UCSD-AML1 (cell line): ENCODE results near the gene TAAR2.
"Not testable (repeated sequence)": the region's sequence is repeated elsewhere in the genome, so short reads cannot be mapped to it uniquely, and the experiment has no call there.

Experiments
- DNase-seq: peaks from one replicate; lab custom pipeline; 2025; ENCODE audit not compliant: unreplicated experiment; lab: John Stamatoyannopoulos, UW

The TAAR2 gene

GRCh38 chr6:132614554-132614953 is 9.5 kb downstream of the TAAR2 start:
- DNase-seq, result no peak

DNA sequence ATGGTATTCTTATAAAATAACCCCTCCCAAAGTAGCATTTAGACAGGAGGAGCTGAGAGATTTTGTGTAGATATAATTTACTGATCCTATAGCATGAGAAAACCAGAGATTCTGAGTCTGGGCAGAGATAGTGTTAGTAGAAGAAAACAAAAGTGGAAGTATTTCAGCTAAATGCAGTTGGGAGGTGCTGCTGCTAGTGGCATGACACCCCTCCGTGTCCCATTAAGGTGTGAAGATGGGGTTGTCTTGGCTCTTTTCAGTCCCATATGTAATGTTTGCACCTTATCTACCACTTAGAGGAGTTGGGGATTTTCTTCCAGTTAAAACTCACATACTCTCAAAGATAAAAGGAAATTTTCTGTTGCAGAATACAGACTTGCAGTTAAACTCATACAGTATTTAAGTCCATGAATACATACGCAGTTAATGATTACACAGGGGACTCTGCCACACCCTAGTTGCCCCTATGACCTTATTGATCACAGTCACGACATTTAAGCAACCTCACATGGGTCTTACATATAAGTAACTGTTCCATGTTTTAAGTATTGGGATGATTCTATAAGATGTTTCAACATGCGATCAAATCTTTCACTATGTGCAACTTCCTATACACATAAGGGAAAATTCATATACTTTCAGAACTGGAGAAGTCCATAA is 11.5 kb downstream of the TAAR2 start:
- DNase-seq, result no peak

GRCh38 chr6:132611616-132612015 is 12.5 kb downstream of the TAAR2 start:
- no peak for DNase-seq

- DNase-seq, result no peak
Measured at GRCh38 chr6:132607544-132608233, 16.4 kb downstream of the TAAR2 start.

DNA sequence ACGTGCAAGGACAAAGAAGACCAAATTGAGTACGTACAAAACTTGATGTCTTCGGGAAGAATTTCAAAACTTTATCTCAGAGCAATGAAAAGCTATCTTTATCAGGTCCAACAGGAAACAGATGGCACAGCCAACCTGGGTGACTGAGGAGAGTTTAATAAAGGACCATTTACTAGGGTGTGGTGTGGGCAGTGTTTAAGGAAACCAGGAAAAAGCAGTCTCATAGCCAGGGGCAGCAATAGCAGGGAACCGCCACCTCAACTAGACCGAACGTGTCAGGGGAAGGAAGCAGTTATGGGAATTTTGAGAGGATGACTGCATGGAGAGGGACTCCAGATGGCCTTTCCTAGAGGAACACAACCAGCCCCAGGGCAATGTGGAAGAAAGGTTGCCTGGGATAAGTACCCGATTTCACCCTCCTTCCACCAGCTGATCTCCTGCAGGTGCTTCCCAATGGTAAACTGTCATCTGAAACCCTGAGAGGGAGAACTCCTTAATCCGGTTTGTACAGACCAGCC is 19.4 kb downstream of the TAAR2 start:
- no peak for DNase-seq

GRCh38 chr6:132600900-132601299 is 23.2 kb downstream of the TAAR2 start:
- not testable (repeated sequence) for DNase-seq

DNA sequence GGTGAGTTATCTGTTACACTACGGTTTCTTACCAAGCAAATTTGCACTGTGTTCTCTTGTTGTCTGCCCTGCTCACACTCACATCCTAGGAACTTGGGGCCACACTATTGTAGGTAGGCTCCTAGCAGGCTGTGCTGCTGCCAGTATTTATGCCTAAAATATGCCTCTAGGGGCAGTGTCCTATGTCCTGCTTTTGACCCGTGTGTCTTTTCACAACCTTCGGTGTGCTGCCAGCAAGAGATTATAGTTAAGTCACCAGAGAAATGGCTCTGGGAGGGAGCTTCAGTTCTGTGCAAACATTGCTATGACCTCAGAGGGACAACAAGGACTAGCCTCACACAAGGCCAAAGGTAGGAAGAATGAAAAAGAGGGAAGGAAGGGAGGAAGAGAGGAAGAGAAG is 25.6 kb downstream of the TAAR2 start:
- DNase-seq, result no peak

DNA sequence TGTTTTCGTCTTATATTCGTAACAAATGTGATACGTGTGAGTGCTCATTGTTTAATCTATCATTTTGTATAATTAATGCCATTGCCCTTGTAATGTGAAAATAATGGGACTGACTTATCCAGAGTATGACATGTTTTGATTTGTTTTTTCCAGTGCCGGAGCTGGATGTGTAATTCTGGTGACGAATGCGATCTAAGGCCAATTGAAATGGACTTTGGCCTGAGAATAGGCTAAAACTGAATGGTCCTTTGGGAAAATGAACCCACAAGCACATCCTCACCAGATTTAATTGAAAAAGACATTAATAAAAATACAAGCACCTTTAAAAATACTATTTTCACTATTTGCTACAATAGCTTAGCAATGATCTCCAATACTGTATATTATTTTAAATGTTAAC is 27.9 kb downstream of the TAAR2 start:
- DNase-seq, result no peak

GRCh38 chr6:132592855-132593254 is 31.2 kb downstream of the TAAR2 start:
- DNase-seq, result no peak

DNA sequence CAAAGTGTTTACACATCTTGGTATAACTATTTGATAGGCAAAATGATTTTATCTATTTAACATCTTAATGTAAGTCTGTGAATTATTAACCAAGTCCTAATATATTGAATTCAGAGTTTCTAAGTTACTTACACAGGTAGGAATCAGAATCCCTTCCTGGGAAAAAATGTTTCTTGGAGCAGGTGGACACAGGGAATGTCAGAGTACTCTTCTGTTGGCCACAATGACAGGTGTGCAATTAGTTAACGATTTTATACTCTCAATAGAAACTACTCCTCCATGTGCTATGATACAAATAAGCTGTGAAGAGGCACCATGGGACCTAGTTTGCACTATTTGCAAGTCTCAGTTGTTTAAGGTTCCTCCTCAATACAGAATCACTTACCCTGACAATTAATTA is 33.7 kb downstream of the TAAR2 start:
- DNase-seq, result no peak

DNA sequence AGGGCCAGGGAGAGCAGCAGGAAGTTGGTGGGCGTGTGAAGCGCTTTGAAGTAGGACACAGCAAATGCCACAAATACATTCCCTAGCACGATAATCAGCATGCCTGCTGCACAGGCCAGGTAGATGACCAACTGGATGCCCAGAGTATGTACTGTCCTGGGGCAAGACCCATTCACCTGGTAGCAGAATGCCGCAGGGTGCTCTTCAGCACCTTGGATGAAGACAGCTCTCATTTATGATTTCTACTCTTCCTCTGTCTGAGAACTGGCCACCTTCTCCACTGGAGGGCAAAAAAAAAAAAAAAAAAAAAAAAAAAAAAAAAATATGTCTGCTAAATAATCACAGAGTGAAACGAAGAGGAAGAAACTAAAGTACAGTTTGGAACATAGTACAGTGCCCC is 34.6 kb downstream of the TAAR2 start, which contains the start of gene TAAR5:
Gene TAAR5, minus strand, starts transcription at position 288 of the 400 bp plus-strand sequence. Its CDS starts 55 bp downstream, at position 233.
- no peak for DNase-seq

DNA sequence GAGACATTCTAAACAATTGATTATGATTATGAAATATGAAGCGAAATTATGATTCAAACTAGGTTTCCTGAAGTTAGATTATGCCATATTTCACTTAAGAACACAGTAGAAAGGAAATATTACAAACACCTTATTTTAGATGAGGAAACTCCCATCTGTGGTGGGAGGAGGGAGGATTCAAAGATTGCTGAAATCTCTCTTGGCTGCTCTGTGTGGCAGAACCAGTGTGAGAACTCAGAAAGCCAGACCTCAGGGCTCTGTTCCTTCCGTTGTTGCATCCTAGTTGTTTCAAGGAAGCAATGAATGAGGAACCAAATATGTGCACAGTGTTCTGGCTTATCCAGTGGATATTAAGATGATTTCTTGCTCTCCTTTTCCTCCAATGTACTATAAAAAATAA is 36.7 kb downstream of the TAAR2 start:
- no peak for DNase-seq

DNA sequence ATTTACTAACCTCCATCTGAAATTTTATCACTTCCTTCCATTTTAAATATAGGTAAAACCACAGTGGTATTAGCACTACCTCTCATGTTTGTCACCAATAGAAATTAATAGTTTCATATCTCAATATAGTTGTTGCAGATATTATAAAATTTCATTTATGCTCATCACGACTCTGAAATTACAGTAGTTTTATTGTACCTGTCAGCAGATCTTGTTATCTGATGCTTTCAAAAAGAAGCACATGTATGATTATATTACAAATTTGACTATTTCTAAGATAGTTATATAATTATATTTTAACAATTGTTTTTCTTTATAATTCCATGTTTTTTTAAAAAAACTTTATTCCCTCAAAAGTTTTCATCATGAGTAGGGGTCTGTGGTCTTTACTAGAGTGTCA is 39.4 kb downstream of the TAAR2 start:
- DNase-seq, result no peak

DNA sequence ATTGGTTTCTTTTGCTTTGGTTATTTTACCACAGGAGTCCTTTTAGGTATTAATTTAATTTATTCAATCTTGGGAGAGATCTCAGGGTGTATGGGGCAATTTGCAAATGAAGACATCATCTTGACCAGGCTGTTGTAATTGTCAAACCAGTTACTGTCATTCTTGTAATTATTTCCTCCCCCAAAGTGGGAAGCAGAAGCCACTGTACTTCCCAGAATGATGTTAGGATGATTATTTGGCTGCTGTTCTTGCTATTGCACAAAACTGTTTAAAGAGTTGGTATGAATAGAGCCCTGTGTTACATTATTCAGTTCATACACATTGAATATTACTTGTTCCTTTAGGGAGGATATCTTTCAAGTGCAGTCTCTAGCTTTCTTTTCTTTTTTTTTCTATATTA is 52.3 kb downstream of the TAAR2 start:
- DNase-seq, result no peak

DNA sequence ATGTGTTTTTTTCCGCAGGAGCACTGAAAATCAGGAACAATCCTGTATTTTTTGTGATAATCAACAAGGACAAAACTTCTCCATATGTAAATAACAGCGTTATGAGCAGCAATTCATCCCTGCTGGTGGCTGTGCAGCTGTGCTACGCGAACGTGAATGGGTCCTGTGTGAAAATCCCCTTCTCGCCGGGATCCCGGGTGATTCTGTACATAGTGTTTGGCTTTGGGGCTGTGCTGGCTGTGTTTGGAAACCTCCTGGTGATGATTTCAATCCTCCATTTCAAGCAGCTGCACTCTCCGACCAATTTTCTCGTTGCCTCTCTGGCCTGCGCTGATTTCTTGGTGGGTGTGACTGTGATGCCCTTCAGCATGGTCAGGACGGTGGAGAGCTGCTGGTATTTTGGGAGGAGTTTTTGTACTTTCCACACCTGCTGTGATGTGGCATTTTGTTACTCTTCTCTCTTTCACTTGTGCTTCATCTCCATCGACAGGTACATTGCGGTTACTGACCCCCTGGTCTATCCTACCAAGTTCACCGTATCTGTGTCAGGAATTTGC is 53.8 kb downstream of the TAAR2 start, which contains the start of gene TAAR6:
Gene TAAR6, plus strand, starts transcription at position 102 of the 557 bp plus-strand sequence. Its CDS starts 0 bp downstream, at position 102.
- DNase-seq, result no peak

- DNase-seq, result no peak
Measured at GRCh38 chr6:132569170-132569569, 54.9 kb downstream of the TAAR2 start.

- DNase-seq, result no peak
Measured at GRCh38 chr6:132568611-132569010, 55.5 kb downstream of the TAAR2 start.

DNA sequence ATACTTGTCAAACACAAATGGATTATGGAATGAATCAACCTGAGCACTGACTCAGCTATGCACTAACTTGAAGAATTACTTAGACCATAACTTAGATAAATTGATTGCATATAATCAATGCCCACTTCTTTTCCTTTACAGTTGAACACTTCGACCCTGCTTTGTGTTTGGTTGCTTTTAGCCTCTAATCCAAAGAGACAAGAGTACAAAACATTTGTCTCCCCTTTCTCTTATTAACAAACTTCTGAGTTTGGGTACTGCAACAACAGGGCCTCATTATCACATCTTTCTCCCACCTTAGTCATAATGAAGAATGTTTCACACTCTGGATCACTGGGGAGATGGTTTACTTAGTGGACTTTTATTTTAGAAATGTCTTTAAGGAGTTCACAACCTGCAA is 56.5 kb downstream of the TAAR2 start:
- no peak for DNase-seq
